H1 (cell line): ENCODE results near the gene FCER2. TPM values are rescaled to one million over a fixed set of nuclear protein-coding genes. Genes with fewer than 3 reads are reported as not detected.

Experiments
- CTCF ChIA-PET: fragments of 300-600 bp; sonication (Branson Sonifier 250); formaldehyde crosslinking; loops from one replicate; lab custom pipeline; 2021; ENCODE audit not compliant: partially characterized antibody; lab: Charles Lee
- POLR2A ChIA-PET: fragments of 300-600 bp; sonication (Branson Sonifier 250); formaldehyde crosslinking; loops from one replicate; lab custom pipeline; 2021; ENCODE audit warnings: inconsistent platforms; ENCODE audit not compliant: partially characterized antibody; lab: Charles Lee
- DNase-seq, 2 experiments: peaks; one replicate each; pipeline versions ENCODE4 v3.0.0 to v3.0.0-alpha.2; 2010 to 2022; ENCODE audit warnings: low spot score in 2 of 2, low read depth in 1 of 2, mixed read lengths in 1 of 2
- FAIRE-seq: peaks from 2 replicates; lab custom pipeline; 2011; peaks lifted over from hg19 to GRCh38; lab: Jason Lieb, UNC
- H2AFZ ChIP-seq: 2 replicates; pipeline ENCODE4 v1.8.1; 2012; ENCODE audit warnings: low read length, inconsistent platforms
- H2AK5ac ChIP-seq: 2 replicates; pipeline ENCODE4 v1.6.1; 2013; ENCODE audit warnings: low read depth, low read length
- H2BK120ac ChIP-seq: replicated peaks from 2 replicates; pipeline ENCODE3; 2013; ENCODE audit warnings: low read depth, low read length, inconsistent platforms
- H2BK12ac ChIP-seq: 2 replicates; pipeline ENCODE4 v1.6.1; 2013; ENCODE audit warnings: low read depth, low read length
- H2BK15ac ChIP-seq: 2 replicates; pipeline ENCODE4 v1.6.1; 2013; ENCODE audit warnings: low read length
- H2BK20ac ChIP-seq: 2 replicates; pipeline ENCODE4 v1.6.1; 2013; ENCODE audit warnings: low read length
- H2BK5ac ChIP-seq: 2 replicates; pipeline ENCODE4 v1.6.1; 2013; ENCODE audit warnings: low read depth, low read length
- H3K14ac ChIP-seq: 2 replicates; pipeline ENCODE4 v1.6.1; 2013; ENCODE audit warnings: inconsistent platforms; ENCODE audit not compliant: insufficient read length
- H3K18ac ChIP-seq: 2 replicates; pipeline ENCODE4 v1.6.1; 2013; ENCODE audit warnings: low read length; ENCODE audit errors: extremely low read depth
- H3K23ac ChIP-seq: 2 replicates; pipeline ENCODE4 v1.6.1; 2013; ENCODE audit warnings: inconsistent platforms; ENCODE audit not compliant: insufficient read length
- H3K23me2 ChIP-seq: 2 replicates; pipeline ENCODE4 v1.6.1; 2013; ENCODE audit warnings: low read depth, low read length
- H3K27ac ChIP-seq: 2 replicates; pipeline ENCODE4 v1.6.1; 2011; ENCODE audit warnings: low read depth, low read length, inconsistent platforms
- H3K27me3 ChIP-seq, 4 experiments: replicated peaks in 1 of 4; 1 replicate in 1 of 4; 2 replicates in 3 of 4; pipeline versions ENCODE4 v1.6.1 to v1.8.1; 2011 to 2013; ENCODE audit warnings: low read length in 3 of 4, mild to moderate bottlenecking in 3 of 4, inconsistent platforms in 2 of 4, mixed read lengths in 2 of 4, moderate library complexity in 1 of 4; ENCODE audit not compliant: control insufficient read depth in 3 of 4, insufficient read depth in 3 of 4; ENCODE audit errors: extremely low read depth in 1 of 4
- H3K36me3 ChIP-seq, 4 experiments: 2 replicates each; pipeline versions ENCODE4 v1.6.1 to v1.8.1; 2011 to 2013; ENCODE audit warnings: mild to moderate bottlenecking in 4 of 4, low read length in 3 of 4, moderate library complexity in 2 of 4, control low read depth in 1 of 4, inconsistent platforms in 1 of 4; ENCODE audit not compliant: insufficient read depth in 4 of 4, control insufficient read depth in 2 of 4
- H3K4ac ChIP-seq: replicated peaks from 2 replicates; pipeline ENCODE3; 2013; ENCODE audit warnings: low read length, low read depth, mixed read lengths, inconsistent platforms; ENCODE audit not compliant: insufficient read length
- H3K4me1 ChIP-seq, 4 experiments: replicated peaks in 1 of 4; 1 replicate in 1 of 4; 2 replicates in 3 of 4; pipeline versions ENCODE4 v1.6.1 to v1.8.1; 2011 to 2013; ENCODE audit warnings: low read length in 3 of 4, inconsistent platforms in 2 of 4, mixed read lengths in 1 of 4; ENCODE audit not compliant: insufficient read depth in 4 of 4, control insufficient read depth in 3 of 4
- H3K4me2 ChIP-seq, 2 experiments: 2 replicates each; pipeline versions ENCODE4 v1.6.1 to v1.8.1; 2011 to 2013; ENCODE audit warnings: low read depth in 2 of 2, low read length in 2 of 2, control low read depth in 1 of 2, inconsistent platforms in 1 of 2, mild to moderate bottlenecking in 1 of 2; ENCODE audit not compliant: insufficient read depth in 1 of 2
- H3K4me3 ChIP-seq, 4 experiments: fragments of 200-600, 300-600 bp in 1 of 4; sonication (generic), shearing (Covaris generic), sonication (Bioruptor Twin) in 1 of 4; 2 replicates each; pipeline versions ENCODE4 v1.5.1 to v1.8.1; 2011 to 2016; ENCODE audit warnings: low read length in 4 of 4, low read depth in 3 of 4, control low read depth in 2 of 4, inconsistent platforms in 2 of 4, mild to moderate bottlenecking in 2 of 4, mixed read lengths in 1 of 4, moderate library complexity in 1 of 4; ENCODE audit not compliant: insufficient read depth in 2 of 4; ENCODE audit errors: extremely low read depth in 1 of 4
- H3K56ac ChIP-seq: replicated peaks from 2 replicates; pipeline ENCODE3; 2013; ENCODE audit warnings: low read depth, mild to moderate bottlenecking, mixed read lengths, low read length, inconsistent platforms; ENCODE audit not compliant: insufficient read length
- H3K79me1 ChIP-seq: 2 replicates; pipeline ENCODE4 v1.6.1; 2013; ENCODE audit warnings: low read depth, low read length, control low read depth
- H3K79me2 ChIP-seq, 2 experiments: 2 replicates each; pipeline versions ENCODE4 v1.6.1 to v1.8.1; 2012 to 2013; ENCODE audit warnings: low read length in 2 of 2, mild to moderate bottlenecking in 2 of 2, inconsistent platforms in 1 of 2; ENCODE audit not compliant: insufficient read depth in 2 of 2, control insufficient read depth in 1 of 2
- H3K9ac ChIP-seq, 4 experiments: replicated peaks in 1 of 4; 1 replicate in 1 of 4; 2 replicates in 3 of 4; pipeline versions ENCODE4 v1.6.1 to v1.8.1; 2011 to 2013; ENCODE audit warnings: low read depth in 3 of 4, low read length in 3 of 4, control low read depth in 2 of 4, mild to moderate bottlenecking in 2 of 4, moderate library complexity in 2 of 4, inconsistent platforms in 1 of 4; ENCODE audit errors: extremely low read depth in 1 of 4
- H3K9me3 ChIP-seq, 2 experiments: 2 replicates each; pipeline versions ENCODE4 v1.6.1 to v1.8.1; 2012 to 2013; ENCODE audit warnings: mild to moderate bottlenecking in 2 of 2, moderate library complexity in 2 of 2, control low read depth in 1 of 2, inconsistent platforms in 1 of 2, low read depth in 1 of 2, low read length in 1 of 2, mixed read lengths in 1 of 2; ENCODE audit not compliant: insufficient read depth in 2 of 2
- H4K20me1 ChIP-seq, 2 experiments: replicated peaks in 1 of 2; 2 replicates each; pipeline versions ENCODE3 to v1.8.1; 2011 to 2013; ENCODE audit warnings: inconsistent platforms in 2 of 2, low read length in 2 of 2, mild to moderate bottlenecking in 1 of 2; ENCODE audit not compliant: insufficient read depth in 2 of 2, control insufficient read depth in 1 of 2
- H4K5ac ChIP-seq: 2 replicates; pipeline ENCODE4 v1.6.1; 2013; ENCODE audit warnings: low read length, low read depth, mixed read lengths, inconsistent platforms; ENCODE audit not compliant: insufficient read length
- H4K8ac ChIP-seq: 2 replicates; pipeline ENCODE4 v1.8.0; 2013; ENCODE audit warnings: mild to moderate bottlenecking, moderate library complexity, low read length, inconsistent platforms; ENCODE audit not compliant: insufficient read depth; ENCODE audit errors: extremely low read depth
- H4K91ac ChIP-seq: replicated peaks from 2 replicates; pipeline ENCODE3; 2013; ENCODE audit warnings: low read length, mixed read lengths, inconsistent platforms; ENCODE audit not compliant: insufficient read length
- CTCF ChIP-seq, 3 experiments: IDR thresholded peaks; 1 replicate in 2 of 3; 2 replicates in 1 of 3; pipeline versions ENCODE4 v1.5.1 to v1.6.1; 2011; ENCODE audit warnings: low read length in 3 of 3, mild to moderate bottlenecking in 3 of 3, inconsistent platforms in 2 of 3, low read depth in 1 of 3, moderate library complexity in 1 of 3; ENCODE audit not compliant: insufficient read depth in 1 of 3; ENCODE audit errors: control extremely low read depth in 1 of 3
- EZH2 ChIP-seq: fragments of 200-600 bp; sonication (generic); IDR thresholded peaks from 2 replicates; pipeline ENCODE4 v1.7.1; 2012; ENCODE audit warnings: low read depth, mild to moderate bottlenecking, moderate library complexity, low read length, inconsistent platforms; ENCODE audit not compliant: severe bottlenecking
- NRF1 ChIP-seq: IDR thresholded peaks from 2 replicates; pipeline ENCODE4 v1.6.1; 2011; ENCODE audit warnings: mild to moderate bottlenecking, low read depth, low read length, improper control_type of control experiment
- POU5F1 ChIP-seq: IDR thresholded peaks from 2 replicates; pipeline ENCODE4 v1.6.1; 2011; ENCODE audit warnings: low read depth, mild to moderate bottlenecking, low read length, moderate library complexity
- RBBP5 ChIP-seq: IDR thresholded peaks from 2 replicates; pipeline ENCODE4 v1.7.1; 2012; ENCODE audit warnings: low read depth, mild to moderate bottlenecking, inconsistent platforms, low read length, moderate library complexity, borderline replicate concordance
- RNF2 ChIP-seq: fragments of 200-900, 300-1000 bp; sonication (generic); IDR thresholded peaks from 2 replicates; pipeline ENCODE4 v1.7.1; 2016; ENCODE audit warnings: borderline replicate concordance, low read depth, mild to moderate bottlenecking, antibody characterized with exemption, low read length; ENCODE audit not compliant: poor library complexity, severe bottlenecking; ENCODE audit errors: missing control alignments
- SAP30 ChIP-seq: fragments of 300-600 bp; sonication (generic); IDR thresholded peaks from 2 replicates; pipeline ENCODE4 v1.7.1; 2012; ENCODE audit warnings: low read length, moderate library complexity, mild to moderate bottlenecking, inconsistent platforms; ENCODE audit not compliant: insufficient read depth, insufficient replicate concordance
- TBP ChIP-seq: IDR thresholded peaks from 2 replicates; pipeline ENCODE4 v1.6.1; 2011; ENCODE audit warnings: low read depth, low read length, improper control_type of control experiment
- WGBS, 2 experiments: shearing (Covaris generic) in 1 of 2; methylation state at CpG; one replicate each; pipeline versions ENCODE4 v1.1.6 to v1.1.7; 2013 to 2015; ENCODE audit warnings: low lambda C conversion rate in 2 of 2, mixed read lengths in 2 of 2, inconsistent platforms in 1 of 2, low coverage in 1 of 2, missing lambda C conversion rate in 1 of 2; ENCODE audit not compliant: insufficient replicate concordance in 2 of 2, insufficient coverage in 1 of 2, insufficient read length in 1 of 2; ENCODE audit errors: extremely low coverage in 1 of 2, missing lambda C conversion rate in 1 of 2; 5-methylcytosine and 5-hydroxymethylcytosine counted together
- polyA plus RNA-seq, 7 experiments: library from polyadenylated mRNA; depleted of rRNA in 3 of 7; stranded (reverse) in 5 of 7; unstranded in 2 of 7; fragments of >200 nt in 5 of 7; fragments of 200-250 nt in 2 of 7; gene quantifications; 1 replicate in 5 of 7; 2 replicates in 1 of 7; 4 replicates in 1 of 7; pipeline versions ENCODE4 v1.2.1 to v1.2.3, GENCODE V29; 2011 to 2013; ENCODE audit warnings: missing spikeins in 2 of 7, mixed read lengths in 2 of 7
- total RNA-seq: library from RNA; stranded (reverse); fragmentation: NEBNext Ultra II Directional; extraction: Animal tissue kit (Norgen Biotek cat#: 25700); gene quantifications from 2 replicates; pipeline ENCODE4 v1.2.1, GENCODE V29; 2021
- TF ChIP-seq, protein P1 (sequence below): IDR thresholded peaks from 2 replicates; pipeline ENCODE4 v1.6.1; 2011; ENCODE audit warnings: low read length, improper control_type of control experiment

FCER2 gene
- total and polyA plus RNA-seq, 2 of the 8 experiments (the other 6 are each of a cell fraction or from before 2014, with no cell fraction given): 0.67 TPM; not detected in 1

GRCh38 chr19:7689165-7689564 is 12.8 kb downstream of the FCER2 start:
- peaks cover 17% of the 10 kb centered on the region for H3K23me2 ChIP-seq
- H3K56ac ChIP-seq: no peak overlapping the region
- H3K27me3 ChIP-seq: no peaks in the 10 kb centered on the region; a peak in 1 of 7 replicates
- no peak overlapping the region for H4K5ac ChIP-seq
- no peaks in the 10 kb centered on the region for H3K79me2 ChIP-seq
- ChIA-PET POLR2A (interaction anchor here (1.3 to 1.5 kb wide), 2 partner anchors 10 to 41 kb away, joined by 4 read pairs; no protein-coding TSS in a partner anchor), CTCF (interaction anchor here (0.9 kb wide), 1 partner anchor 29 kb away, joined by 3 read pairs; no protein-coding TSS in a partner anchor)
- H2BK12ac ChIP-seq: no peak overlapping the region
- no peak overlapping the region for H3K14ac ChIP-seq
- no peak overlapping the region for H3K9ac ChIP-seq
- H2BK20ac ChIP-seq: no peak overlapping the region
- no peak overlapping the region for H4K91ac ChIP-seq
- no peaks in the 10 kb centered on the region for H3K79me1 ChIP-seq
- H3K4me2 ChIP-seq: no peak overlapping the region
- no peak overlapping the region for H2AK5ac ChIP-seq
- WGBS, 2 experiments: 84% methylated on average over 21 of the region's 23 CpGs; no CpG with 5 or more reads in 1 of the 2 experiments
- no peak overlapping the region for H4K8ac ChIP-seq
- H2BK5ac ChIP-seq: no peak overlapping the region
- no peak overlapping the region for H2AFZ ChIP-seq
- no peaks in the 10 kb centered on the region; a peak in 1 of 7 replicates for H3K4me1 ChIP-seq
- H3K9me3 ChIP-seq: no peaks in the 10 kb centered on the region
- H3K4ac ChIP-seq: no peak overlapping the region
- H3K27ac ChIP-seq: no peak overlapping the region
- H2BK120ac ChIP-seq: no peak overlapping the region
- H3K23ac ChIP-seq: no peak overlapping the region
- H3K4me3 ChIP-seq: no peak overlapping the region
- H3K18ac ChIP-seq: no peak overlapping the region
- FAIRE-seq (no peak), DNase-seq (no peak)
- H4K20me1 ChIP-seq: peaks cover 0 to 3% of the 10 kb centered on the region in 2 experiments
- H2BK15ac ChIP-seq: no peak overlapping the region
- H3K36me3 ChIP-seq: no peaks in the 10 kb centered on the region
- TF ChIP-seq SAP30 (no peak), RNF2 (no peak), TBP (no peak), EZH2 (no peak), POU5F1 (no peak), CTCF (IDR thresholded peaks at IDR 0.05; ENCODE audit: control extremely low read depth in 1 of 3, insufficient read depth in 1 of 3, low read depth in 1 of 3, low read length in 3 of 3) (no peak), NRF1 (no peak), RBBP5 (no peak)
- TF ChIP-seq, protein P1, sequence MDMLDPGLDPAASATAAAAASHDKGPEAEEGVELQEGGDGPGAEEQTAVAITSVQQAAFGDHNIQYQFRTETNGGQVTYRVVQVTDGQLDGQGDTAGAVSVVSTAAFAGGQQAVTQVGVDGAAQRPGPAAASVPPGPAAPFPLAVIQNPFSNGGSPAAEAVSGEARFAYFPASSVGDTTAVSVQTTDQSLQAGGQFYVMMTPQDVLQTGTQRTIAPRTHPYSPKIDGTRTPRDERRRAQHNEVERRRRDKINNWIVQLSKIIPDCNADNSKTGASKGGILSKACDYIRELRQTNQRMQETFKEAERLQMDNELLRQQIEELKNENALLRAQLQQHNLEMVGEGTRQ: no peak
